ENCODE measurements around the gene GOLGA7B.

- no peak for TF ChIP-seq CTCF (IDR thresholded peaks at IDR 0.05)
- TF ChIP-seq SIN3A (IDR thresholded peaks at IDR 0.05; ENCODE audit: borderline replicate concordance, insufficient read depth, low read depth, low read length), result no peak
- no peak for TF ChIP-seq TCF7L2 (IDR thresholded peaks at IDR 0.05; ENCODE audit: low read depth, low read length)
These were observed 2.6 kb downstream of the GOLGA7B start for GRCh38 chr10:97852277-97852676.
